OCI-LY7 (cell line): Measurements from ENCODE around the gene CNGA2. TPM values are rescaled to one million over a fixed set of nuclear protein-coding genes. Genes with fewer than 3 reads are reported as not detected.

Source experiments
- BruUV-seq: library from RNA; stranded (reverse); fragments of 400-500 nt; replicated peaks from 2 replicates; lab custom pipeline; 2021; lab: Mats Ljungman, UMichigan
- CTCF ChIA-PET: fragments of 300-600 bp; sonication (Branson Sonifier 250); formaldehyde crosslinking; loops from one replicate; lab custom pipeline; 2022; ENCODE audit warnings: antibody characterized with exemption; ENCODE audit not compliant: unreplicated experiment; lab: Charles Lee
- POLR2A ChIA-PET: fragments of 300-600 bp; sonication (Branson Sonifier 250); formaldehyde crosslinking; loops from one replicate; lab custom pipeline; 2022; ENCODE audit warnings: antibody characterized with exemption; lab: Charles Lee
- DNase-seq: peaks from one replicate; pipeline ENCODE4 v3.0.0-alpha.2; 2015; ENCODE audit warnings: low spot score
- H2AFZ ChIP-seq: fragments of 200-600 bp; sonication (generic), shearing (Covaris generic); 2 replicates; pipeline ENCODE4 v1.6.1; 2014; ENCODE audit warnings: mild to moderate bottlenecking, antibody characterized with exemption, low read length, moderate library complexity
- H3K27ac ChIP-seq: fragments of 200-600 bp; sonication (generic); 2 replicates; pipeline ENCODE4 v1.5.1; 2014; ENCODE audit warnings: mixed run types, low read depth, mild to moderate bottlenecking, moderate library complexity, low read length, inconsistent platforms; ENCODE audit not compliant: poor library complexity, severe bottlenecking
- H3K36me3 ChIP-seq: fragments of 200-600 bp; sonication (generic); 2 replicates; pipeline ENCODE4 v1.6.1; 2014; ENCODE audit warnings: mild to moderate bottlenecking, antibody characterized with exemption, low read length, moderate library complexity, mixed read lengths; ENCODE audit not compliant: insufficient read depth
- H3K4me1 ChIP-seq: fragments of 200-600 bp; sonication (generic); 2 replicates; pipeline ENCODE4 v1.5.1; 2014; ENCODE audit warnings: mild to moderate bottlenecking, low read length; ENCODE audit not compliant: insufficient read depth, poor library complexity, severe bottlenecking
- H3K4me2 ChIP-seq: fragments of 200-600 bp; sonication (generic); 2 replicates; pipeline ENCODE4 v1.6.1; 2014; ENCODE audit warnings: mild to moderate bottlenecking, low read length
- H3K4me3 ChIP-seq: fragments of 200-600 bp; sonication (generic); 2 replicates; pipeline ENCODE4 v1.5.1; 2014; ENCODE audit warnings: mild to moderate bottlenecking, low read depth, low read length; ENCODE audit not compliant: poor library complexity, severe bottlenecking
- H3K79me2 ChIP-seq: fragments of 200-600 bp; sonication (generic); 2 replicates; pipeline ENCODE4 v1.6.1; 2016; ENCODE audit warnings: low read depth, mild to moderate bottlenecking, low read length, moderate library complexity, mixed read lengths; ENCODE audit not compliant: insufficient read depth
- H3K9me2 ChIP-seq: fragments of 200-600 bp; sonication (generic); 2 replicates; pipeline ENCODE4 v1.6.1; 2016; ENCODE audit warnings: mild to moderate bottlenecking, low read length, mixed read lengths; ENCODE audit not compliant: insufficient read depth
- H3K9me3 ChIP-seq: fragments of 200-600 bp; sonication (generic); 2 replicates; pipeline ENCODE4 v1.6.1; 2014; ENCODE audit warnings: mild to moderate bottlenecking, mixed run types, low read length, mixed read lengths
- H4K20me1 ChIP-seq: fragments of 200-600 bp; sonication (generic); 2 replicates; pipeline ENCODE4 v1.6.1; 2014; ENCODE audit warnings: mild to moderate bottlenecking, antibody characterized with exemption, low read length, moderate library complexity, mixed read lengths; ENCODE audit not compliant: insufficient read depth
- EZH2phosphoT487 ChIP-seq: fragments of 200-600 bp; sonication (generic); IDR thresholded peaks from 2 replicates; pipeline ENCODE4 v1.6.1; 2018; ENCODE audit warnings: low read depth, borderline replicate concordance, mild to moderate bottlenecking, mixed run types, antibody characterized with exemption, low read length, moderate library complexity, mixed read lengths
- intact Hi-C: fragments of 100-400 bp; cut with micrococcal nuclease; formaldehyde crosslinking; loops from one replicate; pipeline ENCODE4 v1.10.0; 2022; ENCODE audit not compliant: unreplicated experiment
- total RNA-seq, 2 experiments: library from RNA; depleted of rRNA in 1 of 2; stranded (reverse); fragments of >200 nt in 1 of 2; shearing (Covaris generic) in 1 of 2; gene quantifications; 2 replicates each; pipeline ENCODE4 v1.2.3, GENCODE V29; 2014 to 2022
- TF ChIP-seq, protein P1 (sequence below): fragments of 200-600 bp; sonication (generic); conservative IDR thresholded peaks from 2 replicates; pipeline ENCODE4 v1.5.1; 2014; ENCODE audit warnings: mild to moderate bottlenecking, antibody characterized with exemption, low read length, moderate library complexity, mixed read lengths

CNGA2 gene
- total RNA-seq, 2 experiments from 2014 or later = not detected

DNA sequence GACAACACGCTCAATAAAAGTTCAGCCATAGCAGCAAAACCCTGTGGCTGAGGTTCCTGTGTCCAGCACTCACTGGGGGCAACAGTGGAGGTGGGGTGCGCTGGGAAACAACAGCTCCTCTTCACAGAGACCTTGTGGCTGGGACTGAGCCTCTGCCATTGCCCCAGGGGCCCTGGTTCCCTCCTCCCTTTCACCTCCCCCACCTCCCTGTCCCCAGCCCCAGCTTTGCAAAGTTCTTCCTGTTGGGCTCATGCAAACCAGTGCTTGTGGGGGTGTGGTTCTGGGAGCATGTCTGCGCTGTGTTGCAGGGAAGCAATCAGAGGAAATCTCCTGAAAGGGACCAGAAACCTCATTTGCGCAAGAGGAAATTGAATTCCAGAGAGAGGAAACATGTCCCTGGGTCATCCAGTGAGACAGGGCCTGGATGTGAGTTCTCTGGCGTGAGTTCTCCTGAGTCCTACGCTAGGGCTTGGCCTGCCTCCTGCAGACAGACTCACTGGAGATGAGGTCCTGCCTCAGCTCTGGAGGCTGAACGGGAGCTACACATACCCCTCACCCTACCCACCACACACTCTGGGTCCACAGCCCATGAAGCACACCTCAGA lies 11.3 kb upstream of the CNGA2 start:
- ChIA-PET POLR2A (no interaction called here), CTCF (no interaction called here)
- BruUV-seq = no TSS peak
- H4K20me1 ChIP-seq = no peaks in the 10 kb centered on the region
- no peak overlapping the region for H2AFZ ChIP-seq
- no peaks in the 10 kb centered on the region for H3K79me2 ChIP-seq
- H3K9me2 ChIP-seq = no peaks in the 10 kb centered on the region
- H3K4me3 ChIP-seq = no peak overlapping the region
- TF ChIP-seq, protein P1, sequence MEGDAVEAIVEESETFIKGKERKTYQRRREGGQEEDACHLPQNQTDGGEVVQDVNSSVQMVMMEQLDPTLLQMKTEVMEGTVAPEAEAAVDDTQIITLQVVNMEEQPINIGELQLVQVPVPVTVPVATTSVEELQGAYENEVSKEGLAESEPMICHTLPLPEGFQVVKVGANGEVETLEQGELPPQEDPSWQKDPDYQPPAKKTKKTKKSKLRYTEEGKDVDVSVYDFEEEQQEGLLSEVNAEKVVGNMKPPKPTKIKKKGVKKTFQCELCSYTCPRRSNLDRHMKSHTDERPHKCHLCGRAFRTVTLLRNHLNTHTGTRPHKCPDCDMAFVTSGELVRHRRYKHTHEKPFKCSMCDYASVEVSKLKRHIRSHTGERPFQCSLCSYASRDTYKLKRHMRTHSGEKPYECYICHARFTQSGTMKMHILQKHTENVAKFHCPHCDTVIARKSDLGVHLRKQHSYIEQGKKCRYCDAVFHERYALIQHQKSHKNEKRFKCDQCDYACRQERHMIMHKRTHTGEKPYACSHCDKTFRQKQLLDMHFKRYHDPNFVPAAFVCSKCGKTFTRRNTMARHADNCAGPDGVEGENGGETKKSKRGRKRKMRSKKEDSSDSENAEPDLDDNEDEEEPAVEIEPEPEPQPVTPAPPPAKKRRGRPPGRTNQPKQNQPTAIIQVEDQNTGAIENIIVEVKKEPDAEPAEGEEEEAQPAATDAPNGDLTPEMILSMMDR = no peak
- TF ChIP-seq EZH2phosphoT487 = no peak
- H3K4me1 ChIP-seq = no peaks in the 10 kb centered on the region
- DNase-seq = no peak
- no peaks in the 10 kb centered on the region for H3K36me3 ChIP-seq
- no peak overlapping the region for H3K27ac ChIP-seq
- H3K4me2 ChIP-seq = no peak overlapping the region
- H3K9me3 ChIP-seq = no peaks in the 10 kb centered on the region
- intact Hi-C loops = no loop called here

DNA sequence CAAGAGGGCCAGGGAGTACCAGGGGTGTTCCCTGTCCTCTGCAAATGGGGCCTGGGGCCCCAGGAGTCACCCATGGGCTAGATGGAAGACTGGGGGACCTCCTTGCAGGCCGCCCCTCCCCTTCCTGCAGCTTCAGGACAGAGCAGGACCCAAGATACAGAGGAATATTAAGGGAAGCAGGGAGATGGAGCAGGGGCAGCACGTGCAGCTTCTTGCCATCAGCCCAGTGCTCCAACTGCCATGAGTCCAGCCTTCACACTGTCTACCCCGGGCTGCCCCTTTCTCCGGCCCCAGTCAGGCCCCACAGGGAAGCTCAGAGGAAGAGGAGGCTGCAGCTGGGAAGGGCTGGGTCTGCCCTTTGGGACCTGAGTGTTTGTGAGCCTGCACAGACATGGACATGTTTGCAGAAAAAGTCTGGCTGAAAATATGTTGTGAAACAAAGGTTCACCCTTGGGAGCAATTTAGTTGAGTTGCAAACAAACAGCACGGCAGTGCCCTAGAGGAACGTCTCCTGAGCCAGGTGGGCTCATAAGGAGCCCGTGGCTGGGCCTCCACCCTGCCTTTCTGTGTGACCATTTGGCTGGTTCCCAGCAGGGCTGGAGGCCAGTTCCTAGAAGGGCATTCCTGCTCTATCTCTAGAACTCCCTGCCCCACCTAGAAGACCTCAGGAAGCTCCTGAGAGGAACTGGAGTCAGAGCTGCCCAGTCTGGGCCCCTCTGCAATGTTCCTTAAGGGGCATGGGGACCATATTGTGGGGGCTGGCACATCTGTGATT lies 9.8 kb upstream of the CNGA2 start:
- CTCF ChIA-PET = no interaction called here
- Histone ChIP-seq H2AFZ (no peak overlapping the region), H3K27ac (no peak overlapping the region), H3K9me3 (no peaks in the 10 kb centered on the region), H3K4me3 (no peak overlapping the region), H3K9me2 (no peaks in the 10 kb centered on the region), H4K20me1 (no peaks in the 10 kb centered on the region), H3K79me2 (no peaks in the 10 kb centered on the region), H3K4me2 (no peak overlapping the region), H3K36me3 (no peaks in the 10 kb centered on the region), H3K4me1 (no peaks in the 10 kb centered on the region)
- intact Hi-C loops = no loop called here
- no peak for DNase-seq
- no peak for TF ChIP-seq EZH2phosphoT487
- TF ChIP-seq, protein P1 = no peak
- BruUV-seq = no TSS peak
- POLR2A ChIA-PET = no interaction called here

GRCh38 chrX:151725338-151725614 lies 9.3 kb upstream of the CNGA2 start:
- Histone ChIP-seq H3K4me3 (no peak overlapping the region), H3K36me3 (no peaks in the 10 kb centered on the region), H3K27ac (no peak overlapping the region), H4K20me1 (no peaks in the 10 kb centered on the region), H3K4me1 (no peaks in the 10 kb centered on the region), H3K9me2 (no peaks in the 10 kb centered on the region), H2AFZ (no peak overlapping the region), H3K4me2 (no peak overlapping the region), H3K9me3 (no peaks in the 10 kb centered on the region), H3K79me2 (no peaks in the 10 kb centered on the region)
- ChIA-PET POLR2A (no interaction called here), CTCF (no interaction called here)
- intact Hi-C loops = no loop called here
- no TSS peak for BruUV-seq
- no peak for TF ChIP-seq EZH2phosphoT487
- TF ChIP-seq, protein P1 = no peak
- no peak for DNase-seq
